ENCODE data around the gene CCDC134. TPM values are rescaled to one million over a fixed set of nuclear protein-coding genes. Genes with fewer than 3 reads are reported as not detected.

Gene CCDC134
- total RNA-seq, 1 donor: 8.1 TPM

GRCh38 chr22:41847300-41847699 is 46.8 kb downstream of the CCDC134 start:
- DNase-seq (ENCODE audit: low read depth): no peak
- TF ChIP-seq CTCF (IDR thresholded peaks at IDR 0.05; ENCODE audit: insufficient read depth, low read length): no peak
- H3K4me3 ChIP-seq (ENCODE audit: low read depth, low read length): no peak overlapping the region

- no peak for TF ChIP-seq CTCF (IDR thresholded peaks at IDR 0.05; ENCODE audit: insufficient read depth, low read length)
- H3K4me3 ChIP-seq (ENCODE audit: low read depth, low read length): no peak overlapping the region
- DNase-seq (ENCODE audit: low read depth): peak; percentile 43
These were observed 48.0 kb downstream of the CCDC134 start for GRCh38 chr22:41848468-41848867.

- TF ChIP-seq CTCF (IDR thresholded peaks at IDR 0.05; ENCODE audit: insufficient read depth, low read length): no peak
- no peak overlapping the region for H3K4me3 ChIP-seq (ENCODE audit: low read depth, low read length)
- DNase-seq (ENCODE audit: low read depth): peak; percentile 11
These were observed 56.0 kb downstream of the CCDC134 start for GRCh38 chr22:41856469-41856868.

GRCh38 chr22:41857155-41857859 is 56.8 kb downstream of the CCDC134 start:
- TF ChIP-seq CTCF (IDR thresholded peaks at IDR 0.05; ENCODE audit: insufficient read depth, low read length): peak; percentile 63
- DNase-seq (ENCODE audit: low read depth): peak; percentile 61
- H3K4me3 ChIP-seq (ENCODE audit: low read depth, low read length): no peak overlapping the region

GRCh38 chr22:41857860-41858199 is 57.4 kb downstream of the CCDC134 start:
- no peak for DNase-seq (ENCODE audit: low read depth)
- no peak overlapping the region for H3K4me3 ChIP-seq (ENCODE audit: low read depth, low read length)

GRCh38 chr22:41862160-41862529 is 61.7 kb downstream of the CCDC134 start:
- H3K4me3 ChIP-seq (ENCODE audit: low read depth, low read length): no peak overlapping the region
- no peak for TF ChIP-seq CTCF (IDR thresholded peaks at IDR 0.05; ENCODE audit: insufficient read depth, low read length)
- peak; percentile 22 for DNase-seq (ENCODE audit: low read depth)

More at GRCh38 chr22:41857860-41858199, 57.4 kb downstream of the CCDC134 start:
- no peak for TF ChIP-seq CTCF (IDR thresholded peaks at IDR 0.05; ENCODE audit: insufficient read depth, low read length)
